SK-N-MC (cell line): ENCODE measurements around the gene TRIM9.

Experiments used
- EZH2 ChIP-seq: fragments of 200-600 bp; sonication (generic); IDR thresholded peaks from one replicate; pipeline ENCODE4 v1.6.1; 2017; ENCODE audit warnings: antibody characterized with exemption
- FOXP2 ChIP-seq: optimal IDR thresholded peaks from 2 replicates; pipeline ENCODE3; 2011; ENCODE audit warnings: mild to moderate bottlenecking, moderate library complexity; ENCODE audit not compliant: insufficient read depth; ENCODE audit errors: extremely low read length, control extremely low read depth
- POLR2AphosphoS5 ChIP-seq: IDR thresholded peaks from 2 replicates; pipeline ENCODE4 v1.6.1; 2012; ENCODE audit warnings: mild to moderate bottlenecking, low read depth, low read length, borderline replicate concordance

GRCh38 chr14:50926851-50927386, 168.0 kb downstream of the TRIM9 start:
- TF ChIP-seq POLR2AphosphoS5 = no peak
- TF ChIP-seq EZH2 = no peak
- no peak for TF ChIP-seq FOXP2
